Smooth muscle cell (in vitro differentiated cells): Measurements from ENCODE around the gene GALNTL6. TPM values are rescaled to one million over a fixed set of nuclear protein-coding genes. Genes with fewer than 3 reads are reported as not detected.
A peak's percentile ranks its signal among the peaks of the same experiment; 100 is the strongest.

ENCODE experiments used
- DNase-seq: peaks from one replicate; lab custom pipeline; 2025; ENCODE audit not compliant: unreplicated experiment; lab: John Stamatoyannopoulos, UW
- H2AFZ ChIP-seq: fragments of 200-600 bp; sonication (generic); 2 replicates; pipeline ENCODE4 v1.6.0; 2016; ENCODE audit warnings: antibody characterized with exemption, low read depth, mild to moderate bottlenecking
- H3F3A ChIP-seq: fragments of 200-600 bp; sonication (generic); 2 replicates; pipeline ENCODE4 v1.6.0; 2017; ENCODE audit warnings: antibody characterized with exemption, low read depth
- H3K27ac ChIP-seq: fragments of 200-600 bp; sonication (generic); 2 replicates; pipeline ENCODE4 v1.5.1; 2016; ENCODE audit warnings: low read depth, mild to moderate bottlenecking
- H3K27me3 ChIP-seq: fragments of 200-600 bp; sonication (generic); 2 replicates; pipeline ENCODE4 v1.6.1; 2016; ENCODE audit warnings: low read depth, mild to moderate bottlenecking
- H3K36me3 ChIP-seq: fragments of 200-600 bp; sonication (generic); 2 replicates; pipeline ENCODE4 v1.5.1; 2016; ENCODE audit warnings: low read depth
- H3K4me1 ChIP-seq: fragments of 200-600 bp; sonication (generic); 2 replicates; pipeline ENCODE4 v1.5.1; 2016; ENCODE audit warnings: low read depth
- H3K4me2 ChIP-seq: fragments of 200-600 bp; sonication (generic); 2 replicates; pipeline ENCODE4 v1.6.0; 2016; ENCODE audit warnings: mild to moderate bottlenecking
- H3K4me3 ChIP-seq: fragments of 200-600 bp; sonication (generic); 2 replicates; pipeline ENCODE4 v1.5.1; 2016; ENCODE audit warnings: mild to moderate bottlenecking
- H3K79me2 ChIP-seq: fragments of 200-600 bp; sonication (generic); 2 replicates; pipeline ENCODE4 v1.6.0; 2016; ENCODE audit warnings: low read depth, mild to moderate bottlenecking
- H3K9ac ChIP-seq: fragments of 200-600 bp; sonication (generic); 2 replicates; pipeline ENCODE4 v1.6.0; 2016; ENCODE audit warnings: low read depth
- H3K9me3 ChIP-seq: fragments of 200-600 bp; sonication (generic); replicated peaks from 2 replicates; pipeline ENCODE4 v1.5.1; 2016; ENCODE audit warnings: low read depth
- H4K20me1 ChIP-seq: fragments of 200-600 bp; sonication (generic); 2 replicates; pipeline ENCODE4 v1.6.0; 2016; ENCODE audit warnings: low read depth
- CTCF ChIP-seq: fragments of 200-600 bp; sonication (generic); IDR thresholded peaks from 2 replicates; pipeline ENCODE4 v1.5.1; 2017; ENCODE audit warnings: borderline replicate concordance, mild to moderate bottlenecking, antibody characterized with exemption; ENCODE audit not compliant: insufficient read depth, poor library complexity, severe bottlenecking
- WGBS: methylation state at CpG from one replicate; pipeline ENCODE4 v1.1.7; 2016; ENCODE audit warnings: low lambda C conversion rate; 5-methylcytosine and 5-hydroxymethylcytosine counted together
- polyA plus RNA-seq: library from polyadenylated mRNA; unstranded; fragments of >200 nt; fragmentation: Nextera tagmentation; extraction: Ambion mirVana; gene quantifications from 2 replicates; pipeline ENCODE4 v1.2.1, GENCODE V29; 2016
- total RNA-seq: library from RNA; depleted of rRNA; stranded (reverse); fragments of >200 nt; gene quantifications from 2 replicates; pipeline ENCODE4 v1.2.3, GENCODE V29; 2014

Gene GALNTL6
- total and polyA plus RNA-seq, 2 experiments from 2014 or later = 0.18 to 1.3 TPM

- Histone ChIP-seq H3K27ac (no peak overlapping the region), H3K4me1 (no peaks in the 10 kb centered on the region), H3K9ac (no peak overlapping the region), H4K20me1 (no peaks in the 10 kb centered on the region), H2AFZ (peak overlapping the region; percentile 54), H3K4me3 (no peak overlapping the region), H3K79me2 (no peaks in the 10 kb centered on the region), H3F3A (no peaks in the 10 kb centered on the region), H3K4me2 (no peak overlapping the region), H3K27me3 (no peaks in the 10 kb centered on the region), H3K36me3 (no peaks in the 10 kb centered on the region), H3K9me3 (no peaks in the 10 kb centered on the region)
- no peak for DNase-seq
- TF ChIP-seq CTCF = no peak
These were observed 38.1 kb downstream of the GALNTL6 start for GRCh38 chr4:171851295-171851694.

- TF ChIP-seq CTCF = no peak
- Histone ChIP-seq H3K9me3 (no peaks in the 10 kb centered on the region), H3K9ac (no peak overlapping the region), H3F3A (no peaks in the 10 kb centered on the region), H3K79me2 (no peaks in the 10 kb centered on the region), H3K4me3 (no peak overlapping the region), H3K27ac (peak overlapping the region; percentile 35), H3K36me3 (no peaks in the 10 kb centered on the region), H3K4me1 (peaks cover 6% of the 10 kb centered on the region), H2AFZ (no peak overlapping the region), H3K4me2 (peak overlapping the region; percentile 56), H4K20me1 (no peaks in the 10 kb centered on the region), H3K27me3 (no peaks in the 10 kb centered on the region)
- 38% methylated on average over 3 of the region's 3 CpGs for WGBS
- DNase-seq = no peak
These were observed 44.3 kb downstream of the GALNTL6 start for GRCh38 chr4:171857302-171858012.

GRCh38 chr4:171875291-171875690, 62.1 kb downstream of the GALNTL6 start:
- no peaks in the 10 kb centered on the region for H3K36me3 ChIP-seq
- H3K27me3 ChIP-seq = no peaks in the 10 kb centered on the region
- DNase-seq = no peak
- TF ChIP-seq CTCF = no peak
- no peak overlapping the region for H3K27ac ChIP-seq
- peaks cover 9% of the 10 kb centered on the region for H3K4me1 ChIP-seq
- no peaks in the 10 kb centered on the region for H3K79me2 ChIP-seq
- no peak overlapping the region for H3K4me3 ChIP-seq
- no peak overlapping the region for H2AFZ ChIP-seq
- H3F3A ChIP-seq = no peaks in the 10 kb centered on the region
- H3K9ac ChIP-seq = no peak overlapping the region
- no peak overlapping the region for H3K4me2 ChIP-seq
- H3K9me3 ChIP-seq = no peaks in the 10 kb centered on the region
- WGBS = 86% methylated on average over 3 of the region's 3 CpGs
- no peaks in the 10 kb centered on the region for H4K20me1 ChIP-seq

GRCh38 chr4:171876636-171877035, 63.4 kb downstream of the GALNTL6 start:
- H3K9me3 ChIP-seq = no peaks in the 10 kb centered on the region
- no peak for TF ChIP-seq CTCF
- no peaks in the 10 kb centered on the region for H4K20me1 ChIP-seq
- H3K36me3 ChIP-seq = no peaks in the 10 kb centered on the region
- WGBS = 79% methylated on average over 4 of the region's 4 CpGs
- H3K79me2 ChIP-seq = no peaks in the 10 kb centered on the region
- no peak overlapping the region for H3K9ac ChIP-seq
- H3K4me2 ChIP-seq = no peak overlapping the region
- no peak overlapping the region for H3K27ac ChIP-seq
- H3K4me3 ChIP-seq = no peak overlapping the region
- H3F3A ChIP-seq = no peaks in the 10 kb centered on the region
- H3K4me1 ChIP-seq = peaks cover 17% of the 10 kb centered on the region
- no peaks in the 10 kb centered on the region for H3K27me3 ChIP-seq
- no peak overlapping the region for H2AFZ ChIP-seq
- no peak for DNase-seq
